HG02840 (cell line): ENCODE results near the gene ZNF385D.
"Not testable (repeated sequence)": the region's sequence is repeated elsewhere in the genome, so short reads cannot be mapped to it uniquely, and the experiment has no call there.

Source experiments
- ATAC-seq: cut with Tn5 transposase; IDR thresholded peaks from one replicate; pipeline ENCODE4 v1.9.1; 2021; ENCODE audit warnings: mild to moderate bottlenecking, moderate library complexity, moderate number of reproducible peaks; ENCODE audit not compliant: unreplicated experiment, low FRiP score

ZNF385D gene

GRCh38 chr3:21524133-21524532 is 226.9 kb downstream of the ZNF385D start:
- no peak for ATAC-seq

GRCh38 chr3:21520106-21520963 is 230.7 kb downstream of the ZNF385D start:
- ATAC-seq: no peak

DNA sequence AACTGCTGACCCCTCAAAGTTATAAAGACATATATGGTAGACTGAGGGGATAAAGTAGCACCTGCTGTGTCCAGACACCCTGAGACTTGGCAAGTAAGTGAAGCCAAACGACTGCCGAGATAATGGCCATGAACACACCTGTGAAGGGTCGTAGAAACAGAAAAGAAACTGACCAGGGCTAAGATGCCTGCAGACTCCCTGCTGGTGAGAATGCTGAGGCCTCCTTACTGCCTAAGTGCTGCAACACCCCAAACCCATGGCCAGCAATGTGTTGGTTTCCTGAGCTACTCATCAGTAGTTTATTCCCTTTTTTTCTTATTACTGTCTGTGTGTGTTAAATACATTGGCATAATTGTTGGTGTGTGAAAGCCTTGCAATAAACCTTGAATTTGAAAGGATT is 233.8 kb downstream of the ZNF385D start:
- ATAC-seq: no peak

DNA sequence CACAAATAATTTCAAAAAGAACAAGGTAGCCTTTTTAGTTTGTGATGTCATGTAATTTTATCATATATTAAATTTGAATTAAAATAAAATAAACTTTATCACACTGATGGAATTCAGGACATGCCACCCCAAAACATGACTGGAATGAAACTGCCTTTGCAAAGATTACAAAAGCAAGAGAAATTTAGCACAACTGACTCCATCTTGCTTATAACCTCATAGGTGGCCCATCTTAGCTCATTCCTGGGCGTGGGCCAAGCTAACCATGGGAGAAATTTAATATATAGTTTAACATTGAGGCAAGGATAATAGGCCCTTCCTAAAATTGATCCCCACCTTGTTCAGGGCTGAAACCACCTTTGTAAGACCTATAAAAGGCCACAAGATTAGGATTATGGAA is 235.6 kb downstream of the ZNF385D start:
- ATAC-seq: no peak

DNA sequence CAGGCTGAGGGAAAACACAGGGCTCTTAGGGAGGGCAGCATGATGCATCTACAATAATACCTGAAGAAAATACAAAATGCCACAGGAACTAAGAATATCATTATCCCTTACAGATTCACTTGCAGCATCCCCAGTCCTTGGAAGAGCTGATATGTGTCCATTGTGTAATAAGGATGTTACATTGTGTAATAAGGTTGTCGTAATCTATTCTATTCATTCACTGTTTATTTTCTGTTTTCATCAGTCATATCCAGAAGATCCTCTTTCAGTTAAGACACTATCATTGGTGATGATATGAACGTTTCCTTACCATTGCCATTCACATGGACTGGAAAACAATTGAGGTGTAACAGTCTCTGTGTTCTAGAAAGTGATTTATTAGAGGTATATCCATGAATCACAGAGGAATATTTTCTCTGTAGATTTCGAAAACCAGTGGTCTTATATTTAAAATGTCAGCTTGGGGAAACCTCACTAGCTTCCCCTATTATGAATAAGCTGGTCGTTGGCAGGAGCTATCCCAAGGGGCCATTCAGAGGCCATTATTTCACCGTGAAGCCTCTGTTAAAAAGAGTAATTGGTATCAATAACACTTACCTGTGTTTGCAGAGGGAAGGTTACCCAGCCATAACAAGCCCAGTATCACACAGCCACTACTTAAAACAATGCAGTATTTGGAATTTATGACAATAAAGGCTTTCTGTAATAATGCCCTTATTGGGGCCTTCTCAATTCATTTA is 241.1 kb downstream of the ZNF385D start:
- no peak for ATAC-seq

GRCh38 chr3:21508246-21508645 is 242.8 kb downstream of the ZNF385D start:
- no peak for ATAC-seq

- ATAC-seq: no peak
Measured at GRCh38 chr3:21505711-21506460, 245.1 kb downstream of the ZNF385D start.

GRCh38 chr3:21502656-21503055 is 248.4 kb downstream of the ZNF385D start:
- no peak for ATAC-seq

DNA sequence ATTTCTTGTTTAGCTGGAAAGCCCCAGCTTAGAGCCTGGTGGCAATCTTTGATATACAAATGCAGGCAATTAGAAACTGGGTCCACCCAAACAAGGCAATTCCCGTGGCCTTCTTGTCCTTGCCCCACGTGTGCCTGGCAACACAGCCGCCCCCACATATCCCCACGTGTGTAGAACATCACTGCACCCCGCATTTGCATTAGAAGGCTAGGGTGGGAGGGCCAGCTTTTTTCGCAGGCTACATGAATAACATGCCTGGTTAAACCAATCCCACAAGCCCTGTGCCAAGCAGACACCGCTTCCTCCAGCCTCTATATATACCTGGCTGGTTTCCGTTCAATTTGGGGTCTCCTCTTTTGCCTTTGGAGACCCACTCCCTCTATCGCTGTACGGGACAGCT is 250.2 kb downstream of the ZNF385D start:
- no peak for ATAC-seq

GRCh38 chr3:21490671-21491070 is 260.3 kb downstream of the ZNF385D start:
- not testable (repeated sequence) for ATAC-seq

- no peak for ATAC-seq
Measured at GRCh38 chr3:21487520-21487919, 263.5 kb downstream of the ZNF385D start.

- not testable (repeated sequence) for ATAC-seq
Measured at GRCh38 chr3:21486024-21486935, 264.7 kb downstream of the ZNF385D start.

GRCh38 chr3:21484828-21485144 is 266.2 kb downstream of the ZNF385D start:
- no peak for ATAC-seq

DNA sequence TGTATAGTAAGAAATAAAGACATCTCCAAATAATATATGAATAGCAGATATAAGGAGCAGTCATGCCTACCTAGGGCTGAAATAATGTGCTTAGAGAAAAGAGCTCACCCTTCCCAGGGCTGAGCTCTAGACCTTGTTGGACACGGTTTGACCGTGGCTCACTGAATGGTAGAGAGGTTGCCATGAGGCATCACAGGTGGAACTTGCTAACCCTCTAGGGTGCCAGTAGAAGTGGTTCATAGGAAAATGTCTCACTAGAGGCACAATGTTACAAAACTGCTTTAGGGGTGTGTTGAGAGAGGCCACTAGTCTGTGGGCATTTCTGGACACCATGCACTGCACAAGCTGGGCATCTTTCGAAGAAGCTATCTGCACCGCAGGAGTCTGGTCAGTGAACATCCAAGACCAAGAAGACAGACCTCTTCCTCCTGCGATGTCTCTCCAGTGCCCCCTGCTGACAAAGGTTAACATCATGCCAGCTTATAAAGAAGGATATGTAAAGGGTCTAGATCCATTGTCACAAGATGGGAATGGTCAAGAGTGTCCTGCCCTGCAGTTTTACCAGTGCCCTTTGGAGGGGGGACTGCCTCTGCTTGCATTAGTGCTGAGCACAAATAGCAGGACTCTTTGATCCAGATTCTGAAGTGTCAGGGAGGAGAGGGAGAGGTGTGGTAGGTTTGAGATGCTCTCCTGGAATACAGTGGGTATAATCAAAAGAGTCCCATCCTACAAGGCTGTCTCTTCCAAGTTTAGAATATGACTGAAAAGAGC is 266.8 kb downstream of the ZNF385D start:
- no peak for ATAC-seq

GRCh38 chr3:21481991-21482390 is 269.0 kb downstream of the ZNF385D start:
- no peak for ATAC-seq

DNA sequence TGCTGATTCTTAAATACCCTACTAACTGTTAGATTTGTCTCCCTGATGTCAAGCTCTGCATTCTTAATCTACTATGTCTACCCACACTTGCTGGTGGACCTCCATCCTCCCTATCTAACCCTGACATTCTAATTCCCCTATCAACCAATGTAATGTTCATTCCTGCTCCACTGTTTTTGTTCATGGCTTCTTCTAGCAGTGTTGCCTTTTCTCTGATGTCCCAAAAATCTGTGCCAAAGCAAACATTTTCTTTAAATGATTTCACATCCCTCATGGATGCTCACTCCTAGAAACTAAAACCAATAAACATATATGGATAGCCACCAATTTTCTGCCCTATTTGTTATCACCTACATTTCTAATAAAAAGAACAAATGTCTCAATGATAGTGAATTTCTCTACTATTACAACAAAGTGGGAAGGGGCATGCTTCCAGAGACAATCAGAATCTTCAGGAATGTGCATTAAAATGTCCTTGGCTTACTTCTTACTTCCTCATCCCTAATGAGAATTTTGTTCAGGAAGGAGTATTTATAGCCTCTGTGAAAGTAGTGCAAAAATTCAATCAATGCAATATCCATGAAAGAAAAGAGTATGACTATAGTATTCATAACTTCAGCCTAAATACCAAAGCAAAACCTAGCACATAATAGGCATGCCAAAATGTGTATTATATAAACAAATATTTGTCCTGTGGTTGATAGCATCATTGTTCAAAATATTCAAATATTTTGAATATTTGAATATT is 273.3 kb downstream of the ZNF385D start:
- no peak for ATAC-seq

- ATAC-seq: no peak
Measured at GRCh38 chr3:21466476-21466875, 284.5 kb downstream of the ZNF385D start.

DNA sequence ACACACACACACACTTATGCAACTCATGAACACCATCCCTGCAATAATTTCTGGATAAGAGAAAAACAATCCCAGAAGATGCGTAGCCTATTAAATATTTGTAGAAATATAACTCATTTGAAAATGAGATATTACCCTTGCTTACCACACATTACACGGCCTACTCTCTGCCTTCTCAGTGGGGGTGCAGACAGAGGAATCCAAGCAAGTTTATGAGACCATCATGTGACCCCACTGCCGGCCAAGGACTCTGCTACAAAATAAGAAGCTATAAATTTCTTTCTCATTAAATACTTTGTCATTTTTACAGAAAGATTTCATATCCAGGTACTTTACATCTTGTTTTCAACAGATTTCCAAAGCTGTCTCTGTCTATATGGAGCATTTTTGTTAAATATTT is 286.3 kb downstream of the ZNF385D start:
- no peak for ATAC-seq

DNA sequence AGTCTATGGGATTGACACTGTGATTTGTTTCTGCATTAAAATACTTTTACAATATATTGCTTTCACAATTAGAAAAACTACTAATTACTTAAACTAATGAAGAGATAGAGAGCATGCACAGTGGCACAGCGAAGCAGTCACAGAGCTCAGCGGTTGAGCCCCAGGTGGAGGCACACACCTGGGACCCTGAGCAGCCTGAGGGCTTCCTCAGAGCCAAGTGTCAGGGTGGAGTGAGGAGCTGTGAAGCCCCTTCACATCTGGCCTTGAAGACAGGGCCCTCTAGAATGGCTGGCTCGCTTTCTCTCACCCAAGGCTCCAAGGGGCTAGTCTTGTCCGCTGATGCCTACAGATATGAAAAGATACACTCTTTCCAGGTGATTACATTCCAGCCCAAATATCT is 287.7 kb downstream of the ZNF385D start:
- no peak for ATAC-seq
